ENCODE data around the gene VPS35L.

Gene VPS35L

DNA sequence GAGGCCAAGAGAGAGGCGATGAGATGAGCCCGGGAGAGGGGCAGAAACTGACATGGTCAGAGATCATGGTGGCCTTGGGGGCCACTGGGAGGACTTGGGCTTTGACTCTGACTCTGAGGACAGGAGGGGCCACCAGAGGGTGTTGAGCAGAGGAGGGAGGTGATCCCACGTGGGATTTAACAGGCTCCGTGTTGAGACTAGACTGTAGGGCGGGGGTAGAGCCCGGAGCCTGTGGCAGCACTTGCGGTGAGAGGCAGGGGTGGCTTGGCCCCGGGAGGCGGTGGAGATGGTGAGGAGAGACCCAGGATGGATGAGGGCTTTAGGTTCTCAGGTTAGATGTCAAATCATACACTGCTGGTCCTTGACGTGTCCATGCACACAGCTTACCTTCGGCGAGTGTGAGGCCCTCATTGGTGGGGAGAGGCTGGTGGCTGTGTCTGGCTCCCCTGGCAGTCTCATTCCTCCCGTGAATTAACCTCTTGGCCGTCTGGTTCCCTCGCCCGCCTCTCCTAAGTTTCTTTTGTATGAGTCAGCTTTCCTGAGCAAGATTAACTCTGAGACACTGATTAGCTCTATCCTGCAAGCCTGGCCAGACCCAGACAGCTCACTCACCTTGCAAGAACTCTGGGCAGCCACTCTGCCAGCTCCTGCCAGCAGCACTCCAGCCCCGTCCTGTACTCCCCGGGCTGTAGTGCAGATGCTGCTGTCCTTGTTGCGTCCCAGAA is 39.7 kb downstream of the VPS35L start:
- DNase-seq (ENCODE audit: low spot score): peak; percentile 71

DNA sequence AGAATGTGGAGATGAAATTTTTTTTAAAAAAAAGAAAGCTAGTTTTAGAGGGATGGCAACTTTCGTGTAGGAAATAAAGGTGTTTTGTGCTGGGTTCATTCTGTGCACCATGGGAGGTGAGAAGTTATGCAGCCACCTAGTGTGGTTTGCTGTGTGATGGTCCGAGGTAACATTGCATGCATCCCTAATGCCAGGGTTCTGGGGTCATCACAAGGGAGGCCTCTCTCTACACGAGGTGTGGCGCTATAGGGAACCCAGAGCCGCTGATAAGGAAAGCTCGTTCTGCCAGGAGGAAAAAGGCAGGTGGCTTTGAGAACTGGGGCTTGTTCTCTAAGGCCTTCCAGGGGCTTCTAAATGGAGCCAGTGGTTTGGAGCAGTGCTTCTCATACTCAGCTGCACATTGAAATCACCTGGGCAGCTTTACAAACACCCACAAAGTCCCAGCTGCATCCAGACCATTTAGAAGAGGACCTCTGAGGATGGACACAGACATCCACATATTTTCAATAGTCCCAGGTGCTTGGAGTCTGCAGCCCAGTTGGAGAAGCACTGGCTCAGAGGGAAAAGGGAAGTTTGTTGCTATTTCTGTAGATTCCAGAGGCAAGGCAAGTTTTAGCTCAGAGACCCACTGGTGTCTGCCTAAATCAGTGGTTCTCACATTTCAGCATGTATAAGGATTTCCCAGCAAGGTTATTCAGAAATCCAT is 43.5 kb downstream of the VPS35L start:
- no peak for DNase-seq (ENCODE audit: low spot score)

- no peak for DNase-seq (ENCODE audit: low spot score)
These were observed 44.6 kb downstream of the VPS35L start for GRCh38 chr16:19599968-19600716.

GRCh38 chr16:19601083-19601976 is 45.8 kb downstream of the VPS35L start:
- DNase-seq (ENCODE audit: low spot score): peak; percentile 9

GRCh38 chr16:19604911-19605310 is 49.4 kb downstream of the VPS35L start:
- no peak for DNase-seq (ENCODE audit: low spot score)

- DNase-seq (ENCODE audit: low spot score): no peak
These were observed 50.2 kb downstream of the VPS35L start for GRCh38 chr16:19605701-19606100.

DNA sequence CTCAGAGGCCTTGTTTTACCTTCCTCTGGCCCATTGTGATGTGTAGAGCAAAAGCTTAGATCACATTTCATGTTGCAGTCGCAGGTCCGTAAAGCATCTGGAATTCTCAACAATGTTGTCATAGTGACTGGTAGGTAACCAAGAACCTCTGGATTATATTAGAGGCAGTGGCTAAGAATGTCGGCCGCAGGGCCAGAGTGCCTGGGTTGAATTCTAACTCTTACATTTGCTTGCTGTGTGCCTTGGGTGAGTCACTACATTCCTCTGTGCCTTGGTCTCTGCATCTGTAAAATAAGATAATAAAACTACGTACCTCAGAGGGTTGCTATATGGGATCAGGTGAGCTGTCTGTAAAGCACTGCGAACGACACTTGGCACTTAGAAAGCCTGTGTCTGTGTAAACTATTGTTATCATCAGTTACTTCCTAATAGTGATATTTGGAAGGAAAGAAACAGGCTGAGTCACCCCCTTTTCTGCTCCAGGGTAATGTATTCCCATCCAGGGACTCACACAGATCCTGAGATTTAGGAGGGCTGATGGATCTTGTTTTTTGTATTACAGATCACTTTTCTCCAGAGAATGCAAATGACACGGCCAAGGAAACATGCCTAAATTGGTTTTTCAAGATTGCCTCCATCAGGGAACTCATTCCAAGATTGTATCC is 52.2 kb downstream of the VPS35L start:
- no peak for DNase-seq (ENCODE audit: low spot score)

DNA sequence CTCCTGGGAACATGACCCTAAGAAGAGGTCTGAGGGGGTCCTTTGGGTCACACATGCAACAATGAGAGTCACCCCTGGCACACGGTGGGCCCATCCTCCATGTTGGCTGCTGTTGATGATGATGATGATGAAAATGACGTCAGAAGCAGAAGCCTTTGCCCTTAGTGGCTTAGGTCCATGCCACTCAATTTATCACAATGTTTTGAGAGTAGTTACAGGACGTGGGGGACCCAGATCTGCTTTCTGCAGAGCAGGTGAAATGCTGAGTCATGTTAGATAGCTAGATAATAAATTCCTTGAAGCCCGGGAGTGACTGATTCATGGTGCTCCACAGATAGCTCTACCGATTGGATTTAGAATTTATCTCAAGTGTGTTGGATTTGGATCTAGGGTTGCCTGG is 53.9 kb downstream of the VPS35L start:
- DNase-seq (ENCODE audit: low spot score): no peak

GRCh38 chr16:19610200-19610599 is 54.7 kb downstream of the VPS35L start:
- no peak for DNase-seq (ENCODE audit: low spot score)

DNA sequence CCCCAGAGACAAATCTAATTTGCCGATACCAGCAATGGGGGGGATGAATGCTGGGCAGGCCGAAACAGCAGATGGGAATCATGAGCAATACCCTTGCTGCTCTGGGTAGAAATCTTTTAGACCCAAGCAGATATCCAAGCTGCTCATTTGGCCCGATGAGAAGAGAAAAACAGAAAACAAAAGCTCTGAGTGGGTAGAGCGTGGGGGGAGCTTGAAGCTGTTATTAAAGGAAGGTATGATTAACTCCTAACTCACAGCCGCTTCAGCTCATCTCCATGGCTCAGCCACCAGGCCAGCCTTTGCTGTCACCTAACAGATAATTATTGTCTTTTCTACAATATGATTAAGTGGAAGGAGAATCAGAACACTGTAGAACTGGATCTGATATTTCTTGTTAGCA is 58.3 kb downstream of the VPS35L start:
- no peak for DNase-seq (ENCODE audit: low spot score)

- no peak for DNase-seq (ENCODE audit: low spot score)
These were observed 60.7 kb downstream of the VPS35L start for GRCh38 chr16:19616241-19616640.

GRCh38 chr16:19618876-19619275 is 63.4 kb downstream of the VPS35L start:
- DNase-seq (ENCODE audit: low spot score): no peak

GRCh38 chr16:19621445-19621844 is 65.9 kb downstream of the VPS35L start:
- DNase-seq (ENCODE audit: low spot score): no peak

- no peak for DNase-seq (ENCODE audit: low spot score)
These were observed 69.5 kb downstream of the VPS35L start for GRCh38 chr16:19625039-19625438.

GRCh38 chr16:19636436-19637267 is 81.1 kb downstream of the VPS35L start:
- DNase-seq (ENCODE audit: low spot score): no peak

GRCh38 chr16:19639986-19640421 is 84.5 kb downstream of the VPS35L start:
- DNase-seq (ENCODE audit: low spot score): no peak

DNA sequence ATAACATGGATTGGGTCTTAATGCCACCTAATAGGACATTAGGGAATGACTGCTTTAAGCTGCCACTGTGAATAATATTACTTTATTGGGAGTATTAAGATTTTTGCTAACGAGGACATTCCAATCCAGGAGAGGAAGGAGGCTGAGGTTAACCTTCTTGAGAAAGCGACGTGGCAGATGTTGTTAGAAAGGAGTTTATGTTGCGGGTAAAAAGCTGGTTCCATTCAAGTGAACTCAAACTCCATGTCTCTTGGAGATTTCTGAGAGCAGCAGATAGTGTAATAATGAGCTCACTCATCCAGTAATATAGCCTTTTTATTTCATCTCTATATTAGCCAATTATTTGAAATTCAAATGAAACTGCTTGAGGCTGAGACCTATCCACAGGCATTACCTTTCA is 87.0 kb downstream of the VPS35L start:
- no peak for DNase-seq (ENCODE audit: low spot score)

DNA sequence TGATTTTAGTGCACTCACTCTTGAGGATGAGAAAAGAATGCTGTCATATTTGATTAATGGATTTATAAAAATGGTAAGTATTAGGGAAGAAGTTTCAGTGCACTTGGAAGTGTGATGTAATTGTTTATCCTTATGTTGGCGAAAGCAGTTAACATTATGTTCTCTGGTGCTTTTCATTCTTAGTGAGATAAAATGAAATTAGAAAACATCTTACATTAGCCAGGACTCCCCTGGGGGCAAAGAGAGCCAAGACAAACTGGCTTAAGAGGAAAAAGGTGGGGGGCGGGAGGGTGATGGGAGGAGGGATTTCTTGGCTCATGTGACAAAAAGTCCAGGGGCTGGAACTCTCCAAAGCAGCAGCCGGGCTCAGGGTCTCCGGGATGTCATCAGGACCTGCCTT is 89.4 kb downstream of the VPS35L start:
- no peak for DNase-seq (ENCODE audit: low spot score)

DNA sequence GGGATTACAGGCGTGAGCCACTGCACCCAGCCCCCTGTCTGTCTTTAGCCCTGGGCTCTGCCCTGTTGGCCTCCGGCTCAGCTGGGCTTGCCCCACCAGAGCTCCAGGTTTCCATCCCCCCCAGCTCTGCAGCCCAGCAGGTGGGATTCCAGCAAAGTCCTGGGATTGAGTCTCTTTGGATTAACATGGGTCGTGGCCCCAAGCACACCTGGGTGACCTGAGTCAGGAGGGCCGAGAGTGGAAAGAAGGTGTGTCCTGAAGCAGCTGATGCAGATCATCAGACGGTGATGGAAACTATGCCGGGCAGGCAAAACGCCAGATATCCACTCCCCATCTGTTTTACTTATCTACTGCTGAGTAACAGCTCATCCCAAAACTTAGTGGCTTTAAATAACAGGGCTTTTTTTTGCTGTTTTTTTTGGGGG is 90.1 kb downstream of the VPS35L start:
- peak; percentile 14 for DNase-seq (ENCODE audit: low spot score)

DNA sequence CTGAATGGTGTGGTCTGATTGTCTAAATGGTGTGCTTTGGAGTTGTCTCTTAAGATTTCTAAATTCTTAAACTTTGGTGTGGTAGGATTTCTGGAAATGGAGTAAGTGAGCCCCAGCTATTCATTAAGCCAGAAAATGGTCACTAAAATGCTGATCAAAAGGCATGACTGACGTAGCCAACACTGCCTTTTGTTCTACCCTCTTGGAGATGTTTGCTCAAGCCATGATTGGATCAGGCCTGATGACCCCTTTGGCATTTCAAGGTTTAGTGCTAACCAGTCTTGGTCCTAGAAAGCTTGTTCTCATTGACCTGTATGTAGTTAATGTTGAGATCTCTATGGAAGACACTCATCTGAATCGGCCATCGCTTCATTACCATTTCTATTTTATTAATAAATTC is 94.5 kb downstream of the VPS35L start:
- DNase-seq (ENCODE audit: low spot score): no peak
